AG09309 (cell line): ENCODE results near the gene GRM6.

Experiments used
- DNase-seq: peaks from one replicate; pipeline ENCODE4 v3.0.0-alpha.2; 2010; ENCODE audit warnings: low read depth
- H3K4me3 ChIP-seq: 2 replicates; pipeline ENCODE4 v1.5.1; 2011; ENCODE audit warnings: mild to moderate bottlenecking, low read depth, low read length, moderate library complexity; ENCODE audit not compliant: control insufficient read depth
- CTCF ChIP-seq: IDR thresholded peaks from 2 replicates; pipeline ENCODE4 v1.5.1; 2011; ENCODE audit warnings: mild to moderate bottlenecking, low read depth, low read length, inconsistent platforms; ENCODE audit not compliant: insufficient read depth, control insufficient read depth; ENCODE audit errors: missing control alignments

The GRM6 gene

GRCh38 chr5:178940569-178941360, 54.4 kb downstream of the GRM6 start, which contains the start of gene ZNF454:
Gene ZNF454, plus strand, starts transcription at chr5:178941198. Its CDS starts 1,594 bp downstream, at chr5:178942792.
- TF ChIP-seq CTCF: no peak
- peak within 1 kb of the TSS; percentile 76 for H3K4me3 ChIP-seq
- DNase-seq: peak; percentile 71

GRCh38 chr5:178931846-178932760, 63.0 kb downstream of the GRM6 start:
- H3K4me3 ChIP-seq: no peak overlapping the region
- no peak for TF ChIP-seq CTCF
- DNase-seq: no peak
